ENCODE results near the gene SELENOM. TPM values are rescaled to one million over a fixed set of nuclear protein-coding genes. Genes with fewer than 3 reads are reported as not detected.

Gene SELENOM
- polyA plus RNA-seq, 1 donor (not counting 4 experiments of a cell fraction or from before 2014, with no cell fraction given): 9.1 TPM

DNA sequence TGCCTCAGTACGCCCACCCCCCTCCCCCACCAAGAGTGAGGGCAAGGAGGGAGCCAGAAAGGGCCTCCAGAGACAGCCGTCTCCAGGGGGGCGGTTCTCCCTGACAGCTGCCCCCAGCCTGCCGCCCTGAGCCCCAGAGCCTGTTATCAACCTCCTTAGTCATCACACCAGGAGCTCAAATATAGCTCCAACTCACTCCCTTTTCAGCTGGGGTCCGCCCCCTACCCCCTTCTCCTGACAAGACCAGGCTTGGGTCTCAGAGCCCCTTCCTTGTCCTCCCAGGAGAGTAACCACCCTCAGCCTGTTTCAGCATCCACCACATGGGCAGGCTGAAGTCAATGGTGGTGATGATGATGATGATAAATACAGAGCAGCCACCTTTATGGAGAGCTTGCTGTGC lies 12.9 kb upstream of the SELENOM start:
- Histone ChIP-seq H3K27me3 (ENCODE audit: control insufficient read depth, extremely low read depth, insufficient read depth, low read length) (peaks cover 17% of the 10 kb centered on the region), H3K79me2 (ENCODE audit: control insufficient read depth, insufficient read depth, low read length) (no peaks in the 10 kb centered on the region), H3K4me1 (ENCODE audit: control insufficient read depth, extremely low read depth, insufficient read depth, low read length) (peaks cover 8% of the 10 kb centered on the region), H3K36me3 (ENCODE audit: control insufficient read depth in 2 of 2, extremely low read depth in 1 of 2, insufficient read depth in 2 of 2, low read length in 2 of 2) (no peaks in the 10 kb centered on the region), H3K9ac (ENCODE audit: control insufficient read depth, extremely low read depth, insufficient read depth, low read length) (no peak overlapping the region), H2AFZ (ENCODE audit: control insufficient read depth, low read length) (no peak overlapping the region), H4K20me1 (ENCODE audit: control insufficient read depth, extremely low read depth, insufficient read depth, low read length) (no peaks in the 10 kb centered on the region), H3K27ac (ENCODE audit: control insufficient read depth, insufficient read depth, low read length) (no peak overlapping the region), H3K4me2 (ENCODE audit: control insufficient read depth, extremely low read depth, insufficient read depth, low read depth, low read length) (no peak overlapping the region), H3K9me1 (ENCODE audit: control insufficient read depth, extremely low read depth, insufficient read depth, low read length) (no peaks in the 10 kb centered on the region), H3K9me3 (ENCODE audit: control insufficient read depth, low read depth, low read length) (no peaks in the 10 kb centered on the region), H3K4me3 (ENCODE audit: control insufficient read depth in 2 of 3, extremely low read depth in 1 of 3, insufficient read depth in 2 of 3, low read depth in 1 of 3, low read length in 3 of 3) (no peak overlapping the region)
- dilution Hi-C loops (cut with MboI; ENCODE audit: extremely low pct_ligation_motif_present, low sequenced_read_pairs): no loop called here
- no peak for TF ChIP-seq EZH2 (IDR thresholded peaks at IDR 0.05; ENCODE audit: low read length)
- TF ChIP-seq, protein P1, sequence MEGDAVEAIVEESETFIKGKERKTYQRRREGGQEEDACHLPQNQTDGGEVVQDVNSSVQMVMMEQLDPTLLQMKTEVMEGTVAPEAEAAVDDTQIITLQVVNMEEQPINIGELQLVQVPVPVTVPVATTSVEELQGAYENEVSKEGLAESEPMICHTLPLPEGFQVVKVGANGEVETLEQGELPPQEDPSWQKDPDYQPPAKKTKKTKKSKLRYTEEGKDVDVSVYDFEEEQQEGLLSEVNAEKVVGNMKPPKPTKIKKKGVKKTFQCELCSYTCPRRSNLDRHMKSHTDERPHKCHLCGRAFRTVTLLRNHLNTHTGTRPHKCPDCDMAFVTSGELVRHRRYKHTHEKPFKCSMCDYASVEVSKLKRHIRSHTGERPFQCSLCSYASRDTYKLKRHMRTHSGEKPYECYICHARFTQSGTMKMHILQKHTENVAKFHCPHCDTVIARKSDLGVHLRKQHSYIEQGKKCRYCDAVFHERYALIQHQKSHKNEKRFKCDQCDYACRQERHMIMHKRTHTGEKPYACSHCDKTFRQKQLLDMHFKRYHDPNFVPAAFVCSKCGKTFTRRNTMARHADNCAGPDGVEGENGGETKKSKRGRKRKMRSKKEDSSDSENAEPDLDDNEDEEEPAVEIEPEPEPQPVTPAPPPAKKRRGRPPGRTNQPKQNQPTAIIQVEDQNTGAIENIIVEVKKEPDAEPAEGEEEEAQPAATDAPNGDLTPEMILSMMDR (optimal IDR thresholded peaks at IDR 0.05 in 1 of 3, IDR thresholded peaks at IDR 0.05 in 1 of 3, conservative IDR thresholded peaks at IDR 0.05 in 1 of 3; ENCODE audit: extremely low read depth in 1 of 3, insufficient read depth in 2 of 3, low read length in 3 of 3): no peak
- no peak for DNase-seq (ENCODE audit: low read depth, low spot score)
- no peak for FAIRE-seq

DNA sequence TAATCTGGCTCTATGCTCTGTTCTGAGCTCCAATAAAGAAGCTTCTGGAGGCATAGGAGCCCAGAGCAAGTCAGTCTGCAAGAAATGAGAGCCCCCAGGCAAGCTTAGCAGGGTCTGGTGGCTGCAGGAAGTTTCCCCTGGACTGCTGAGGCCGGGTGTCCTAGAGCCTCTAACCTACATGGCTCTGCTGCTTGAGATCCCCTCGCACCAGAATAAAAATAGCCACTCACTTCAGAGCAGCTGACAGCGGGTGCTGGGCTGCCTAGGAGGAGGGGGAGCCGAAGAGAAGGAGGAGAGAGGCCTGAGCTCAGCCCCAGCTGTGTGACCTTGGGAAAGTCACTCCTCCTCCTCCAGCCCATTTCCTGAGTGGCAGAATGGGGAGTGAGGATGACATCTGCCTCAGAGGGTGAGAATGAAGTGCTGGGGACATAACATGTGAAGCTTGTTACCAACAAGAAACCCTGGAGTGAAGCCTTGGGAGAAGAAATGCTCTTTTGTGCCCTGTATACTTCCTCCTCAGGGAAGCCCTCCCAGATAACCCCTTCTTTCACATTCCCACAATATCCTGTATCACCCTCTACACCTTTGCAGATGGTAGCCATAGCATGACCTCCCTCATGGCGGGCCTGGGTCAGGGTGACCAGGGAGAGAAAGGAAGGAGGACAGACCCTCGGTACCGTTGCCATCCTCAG lies 11.8 kb upstream of the SELENOM start:
- Histone ChIP-seq H2AFZ (ENCODE audit: control insufficient read depth, low read length) (no peak overlapping the region), H3K27me3 (ENCODE audit: control insufficient read depth, extremely low read depth, insufficient read depth, low read length) (peaks cover 10% of the 10 kb centered on the region), H3K9me3 (ENCODE audit: control insufficient read depth, low read depth, low read length) (no peaks in the 10 kb centered on the region), H3K4me3 (ENCODE audit: control insufficient read depth in 2 of 3, extremely low read depth in 1 of 3, insufficient read depth in 2 of 3, low read depth in 1 of 3, low read length in 3 of 3) (no peak overlapping the region), H3K36me3 (ENCODE audit: control insufficient read depth in 2 of 2, extremely low read depth in 1 of 2, insufficient read depth in 2 of 2, low read length in 2 of 2) (no peaks in the 10 kb centered on the region), H3K4me2 (ENCODE audit: control insufficient read depth, extremely low read depth, insufficient read depth, low read depth, low read length) (no peak overlapping the region), H3K27ac (ENCODE audit: control insufficient read depth, insufficient read depth, low read length) (no peak overlapping the region), H3K4me1 (ENCODE audit: control insufficient read depth, extremely low read depth, insufficient read depth, low read length) (peaks cover 8% of the 10 kb centered on the region), H3K9ac (ENCODE audit: control insufficient read depth, extremely low read depth, insufficient read depth, low read length) (no peak overlapping the region), H3K9me1 (ENCODE audit: control insufficient read depth, extremely low read depth, insufficient read depth, low read length) (no peaks in the 10 kb centered on the region), H3K79me2 (ENCODE audit: control insufficient read depth, insufficient read depth, low read length) (no peaks in the 10 kb centered on the region), H4K20me1 (ENCODE audit: control insufficient read depth, extremely low read depth, insufficient read depth, low read length) (no peaks in the 10 kb centered on the region)
- no peak for TF ChIP-seq EZH2 (IDR thresholded peaks at IDR 0.05; ENCODE audit: low read length)
- no peak for DNase-seq (ENCODE audit: low read depth, low spot score)
- FAIRE-seq: no peak
- dilution Hi-C loops (cut with MboI; ENCODE audit: extremely low pct_ligation_motif_present, low sequenced_read_pairs): no loop called here

Measured in keratinocyte (primary cell).